Smooth muscle cell (in vitro differentiated cells): Measurements from ENCODE around the gene MAP4K2. TPM values are rescaled to one million over a fixed set of nuclear protein-coding genes. Genes with fewer than 3 reads are reported as not detected.

Experiments used
- DNase-seq: peaks from one replicate; lab custom pipeline; 2025; ENCODE audit not compliant: unreplicated experiment; lab: John Stamatoyannopoulos, UW
- H2AFZ ChIP-seq: fragments of 200-600 bp; sonication (generic); 2 replicates; pipeline ENCODE4 v1.6.0; 2016; ENCODE audit warnings: antibody characterized with exemption, low read depth, mild to moderate bottlenecking
- H3F3A ChIP-seq: fragments of 200-600 bp; sonication (generic); 2 replicates; pipeline ENCODE4 v1.6.0; 2017; ENCODE audit warnings: antibody characterized with exemption, low read depth
- H3K27ac ChIP-seq: fragments of 200-600 bp; sonication (generic); 2 replicates; pipeline ENCODE4 v1.5.1; 2016; ENCODE audit warnings: low read depth, mild to moderate bottlenecking
- H3K27me3 ChIP-seq: fragments of 200-600 bp; sonication (generic); 2 replicates; pipeline ENCODE4 v1.6.1; 2016; ENCODE audit warnings: low read depth, mild to moderate bottlenecking
- H3K36me3 ChIP-seq: fragments of 200-600 bp; sonication (generic); 2 replicates; pipeline ENCODE4 v1.5.1; 2016; ENCODE audit warnings: low read depth
- H3K4me1 ChIP-seq: fragments of 200-600 bp; sonication (generic); 2 replicates; pipeline ENCODE4 v1.5.1; 2016; ENCODE audit warnings: low read depth
- H3K4me2 ChIP-seq: fragments of 200-600 bp; sonication (generic); 2 replicates; pipeline ENCODE4 v1.6.0; 2016; ENCODE audit warnings: mild to moderate bottlenecking
- H3K4me3 ChIP-seq: fragments of 200-600 bp; sonication (generic); 2 replicates; pipeline ENCODE4 v1.5.1; 2016; ENCODE audit warnings: mild to moderate bottlenecking
- H3K79me2 ChIP-seq: fragments of 200-600 bp; sonication (generic); 2 replicates; pipeline ENCODE4 v1.6.0; 2016; ENCODE audit warnings: low read depth, mild to moderate bottlenecking
- H3K9ac ChIP-seq: fragments of 200-600 bp; sonication (generic); 2 replicates; pipeline ENCODE4 v1.6.0; 2016; ENCODE audit warnings: low read depth
- H3K9me3 ChIP-seq: fragments of 200-600 bp; sonication (generic); replicated peaks from 2 replicates; pipeline ENCODE4 v1.5.1; 2016; ENCODE audit warnings: low read depth
- H4K20me1 ChIP-seq: fragments of 200-600 bp; sonication (generic); 2 replicates; pipeline ENCODE4 v1.6.0; 2016; ENCODE audit warnings: low read depth
- WGBS: methylation state at CpG from one replicate; pipeline ENCODE4 v1.1.7; 2016; ENCODE audit warnings: low lambda C conversion rate; 5-methylcytosine and 5-hydroxymethylcytosine counted together
- polyA plus RNA-seq: library from polyadenylated mRNA; unstranded; fragments of >200 nt; fragmentation: Nextera tagmentation; extraction: Ambion mirVana; gene quantifications from 2 replicates; pipeline ENCODE4 v1.2.1, GENCODE V29; 2016
- total RNA-seq: library from RNA; depleted of rRNA; stranded (reverse); fragments of >200 nt; gene quantifications from 2 replicates; pipeline ENCODE4 v1.2.3, GENCODE V29; 2014
- TF ChIP-seq, protein P1 (sequence below): fragments of 200-600 bp; sonication (generic); IDR thresholded peaks from 2 replicates; pipeline ENCODE4 v1.5.1; 2017; ENCODE audit warnings: borderline replicate concordance, mild to moderate bottlenecking, antibody characterized with exemption; ENCODE audit not compliant: insufficient read depth, poor library complexity, severe bottlenecking

MAP4K2 gene
- total and polyA plus RNA-seq, 2 experiments from 2014 or later: 23.6 to 28.9 TPM

- H3K9ac ChIP-seq: no peak overlapping the region
- peaks cover 79% of the 10 kb centered on the region for H4K20me1 ChIP-seq
- H3K27ac ChIP-seq: peak overlapping the region; percentile 31
- no peak for DNase-seq
- H3K4me3 ChIP-seq: no peak overlapping the region
- H3K36me3 ChIP-seq: peaks cover 3% of the 10 kb centered on the region
- peaks cover 29% of the 10 kb centered on the region for H3K4me1 ChIP-seq
- H3F3A ChIP-seq: peaks cover 48% of the 10 kb centered on the region
- 95% methylated on average over 6 of the region's 6 CpGs for WGBS
- no peak overlapping the region for H3K4me2 ChIP-seq
- H3K79me2 ChIP-seq: peaks cover 12% of the 10 kb centered on the region
- no peaks in the 10 kb centered on the region for H3K27me3 ChIP-seq
- TF ChIP-seq, protein P1, sequence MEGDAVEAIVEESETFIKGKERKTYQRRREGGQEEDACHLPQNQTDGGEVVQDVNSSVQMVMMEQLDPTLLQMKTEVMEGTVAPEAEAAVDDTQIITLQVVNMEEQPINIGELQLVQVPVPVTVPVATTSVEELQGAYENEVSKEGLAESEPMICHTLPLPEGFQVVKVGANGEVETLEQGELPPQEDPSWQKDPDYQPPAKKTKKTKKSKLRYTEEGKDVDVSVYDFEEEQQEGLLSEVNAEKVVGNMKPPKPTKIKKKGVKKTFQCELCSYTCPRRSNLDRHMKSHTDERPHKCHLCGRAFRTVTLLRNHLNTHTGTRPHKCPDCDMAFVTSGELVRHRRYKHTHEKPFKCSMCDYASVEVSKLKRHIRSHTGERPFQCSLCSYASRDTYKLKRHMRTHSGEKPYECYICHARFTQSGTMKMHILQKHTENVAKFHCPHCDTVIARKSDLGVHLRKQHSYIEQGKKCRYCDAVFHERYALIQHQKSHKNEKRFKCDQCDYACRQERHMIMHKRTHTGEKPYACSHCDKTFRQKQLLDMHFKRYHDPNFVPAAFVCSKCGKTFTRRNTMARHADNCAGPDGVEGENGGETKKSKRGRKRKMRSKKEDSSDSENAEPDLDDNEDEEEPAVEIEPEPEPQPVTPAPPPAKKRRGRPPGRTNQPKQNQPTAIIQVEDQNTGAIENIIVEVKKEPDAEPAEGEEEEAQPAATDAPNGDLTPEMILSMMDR: no peak
- no peaks in the 10 kb centered on the region for H3K9me3 ChIP-seq
- H2AFZ ChIP-seq: no peak overlapping the region
These were observed 39.4 kb downstream of the MAP4K2 start for GRCh38 chr11:64763526-64764039.

- no peaks in the 10 kb centered on the region for H3K27me3 ChIP-seq
- DNase-seq: no peak
- H3K79me2 ChIP-seq: peaks cover 12% of the 10 kb centered on the region
- H3K4me1 ChIP-seq: peaks cover 29% of the 10 kb centered on the region
- H4K20me1 ChIP-seq: peaks cover 72% of the 10 kb centered on the region
- H3K9me3 ChIP-seq: no peaks in the 10 kb centered on the region
- H3K27ac ChIP-seq: peak overlapping the region; percentile 31
- H2AFZ ChIP-seq: no peak overlapping the region
- TF ChIP-seq, protein P1: no peak
- no peak overlapping the region for H3K4me3 ChIP-seq
- H3K36me3 ChIP-seq: no peaks in the 10 kb centered on the region
- 77% methylated on average over 13 of the region's 13 CpGs for WGBS
- H3K4me2 ChIP-seq: no peak overlapping the region
- no peak overlapping the region for H3K9ac ChIP-seq
- peaks cover 47% of the 10 kb centered on the region for H3F3A ChIP-seq
These were observed 40.1 kb downstream of the MAP4K2 start for GRCh38 chr11:64762674-64763525.

DNA sequence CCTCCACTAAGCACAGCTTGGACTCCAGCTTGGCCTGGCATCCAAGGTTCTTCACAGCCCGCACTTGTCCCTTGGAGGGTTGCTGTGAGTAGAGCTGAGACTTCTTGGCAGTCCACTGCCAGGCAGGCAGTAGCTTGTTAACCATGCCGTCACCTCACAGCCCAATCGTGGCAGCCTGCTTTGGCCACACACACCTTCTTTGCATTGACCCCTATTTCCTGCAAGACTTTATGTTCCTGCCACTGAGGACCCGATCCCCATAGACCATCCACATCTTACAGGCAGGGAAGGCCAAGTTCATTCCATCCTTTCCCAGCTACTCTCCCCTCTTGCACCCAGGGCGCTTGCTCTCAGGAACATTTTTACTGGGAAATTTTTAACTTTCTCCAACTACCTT, 40.7 kb downstream of the MAP4K2 start:
- no peak for DNase-seq
- no peaks in the 10 kb centered on the region for H3K36me3 ChIP-seq
- H2AFZ ChIP-seq: no peak overlapping the region
- H3K9me3 ChIP-seq: no peaks in the 10 kb centered on the region
- no peak overlapping the region for H3K9ac ChIP-seq
- TF ChIP-seq, protein P1: no peak
- H3F3A ChIP-seq: peaks cover 41% of the 10 kb centered on the region
- H3K4me3 ChIP-seq: no peak overlapping the region
- no peak overlapping the region for H3K27ac ChIP-seq
- peaks cover 9% of the 10 kb centered on the region for H3K79me2 ChIP-seq
- H3K27me3 ChIP-seq: no peaks in the 10 kb centered on the region
- 90% methylated on average over 5 of the region's 5 CpGs for WGBS
- H3K4me1 ChIP-seq: peaks cover 29% of the 10 kb centered on the region
- H4K20me1 ChIP-seq: peaks cover 66% of the 10 kb centered on the region
- H3K4me2 ChIP-seq: no peak overlapping the region
